ENCODE results near the gene LSG1.

Gene LSG1

GRCh38 chr3:194718079-194718478, 46.1 kb upstream of the LSG1 start:
- no peak for ATAC-seq
- TF ChIP-seq TCF4 (CRISPR knock-in tag; IDR thresholded peaks at IDR 0.05; ENCODE audit: borderline replicate concordance) (no peak), PATZ1 (CRISPR knock-in tag; IDR thresholded peaks at IDR 0.05; ENCODE audit: borderline replicate concordance) (no peak), CSDC2 (CRISPR knock-in tag; IDR thresholded peaks at IDR 0.05) (no peak), BACH2 (CRISPR knock-in tag; IDR thresholded peaks at IDR 0.05; ENCODE audit: borderline replicate concordance) (no peak), CREB5 (CRISPR knock-in tag; IDR thresholded peaks at IDR 0.05; ENCODE audit: low read depth) (no peak), ZFP3 (CRISPR knock-in tag; IDR thresholded peaks at IDR 0.05) (no peak), ZNF565 (CRISPR knock-in tag; conservative IDR thresholded peaks at IDR 0.05; ENCODE audit: low read depth) (no peak), TOX (CRISPR knock-in tag; IDR thresholded peaks at IDR 0.05; ENCODE audit: borderline replicate concordance) (no peak), OSR1 (CRISPR knock-in tag; IDR thresholded peaks at IDR 0.05) (no peak), ESRRG (CRISPR knock-in tag; IDR thresholded peaks at IDR 0.05) (no peak), SNAI2 (CRISPR knock-in tag; IDR thresholded peaks at IDR 0.05) (no peak), ZC3H10 (CRISPR knock-in tag; IDR thresholded peaks at IDR 0.05) (no peak), RARB (CRISPR knock-in tag; IDR thresholded peaks at IDR 0.05) (no peak), PPARA (CRISPR knock-in tag; IDR thresholded peaks at IDR 0.05; ENCODE audit: borderline replicate concordance) (no peak), ISL1 (CRISPR knock-in tag; IDR thresholded peaks at IDR 0.05) (no peak), ZNF8 (CRISPR knock-in tag; IDR thresholded peaks at IDR 0.05) (no peak)
- TF ChIP-seq, protein P1, sequence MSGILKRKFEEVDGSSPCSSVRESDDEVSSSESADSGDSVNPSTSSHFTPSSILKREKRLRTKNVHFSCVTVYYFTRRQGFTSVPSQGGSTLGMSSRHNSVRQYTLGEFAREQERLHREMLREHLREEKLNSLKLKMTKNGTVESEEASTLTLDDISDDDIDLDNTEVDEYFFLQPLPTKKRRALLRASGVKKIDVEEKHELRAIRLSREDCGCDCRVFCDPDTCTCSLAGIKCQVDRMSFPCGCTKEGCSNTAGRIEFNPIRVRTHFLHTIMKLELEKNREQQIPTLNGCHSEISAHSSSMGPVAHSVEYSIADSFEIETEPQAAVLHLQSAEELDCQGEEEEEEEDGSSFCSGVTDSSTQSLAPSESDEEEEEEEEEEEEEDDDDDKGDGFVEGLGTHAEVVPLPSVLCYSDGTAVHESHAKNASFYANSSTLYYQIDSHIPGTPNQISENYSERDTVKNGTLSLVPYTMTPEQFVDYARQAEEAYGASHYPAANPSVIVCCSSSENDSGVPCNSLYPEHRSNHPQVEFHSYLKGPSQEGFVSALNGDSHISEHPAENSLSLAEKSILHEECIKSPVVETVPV (CRISPR knock-in tag; IDR thresholded peaks at IDR 0.05) = no peak
- TF ChIP-seq, protein P2, sequence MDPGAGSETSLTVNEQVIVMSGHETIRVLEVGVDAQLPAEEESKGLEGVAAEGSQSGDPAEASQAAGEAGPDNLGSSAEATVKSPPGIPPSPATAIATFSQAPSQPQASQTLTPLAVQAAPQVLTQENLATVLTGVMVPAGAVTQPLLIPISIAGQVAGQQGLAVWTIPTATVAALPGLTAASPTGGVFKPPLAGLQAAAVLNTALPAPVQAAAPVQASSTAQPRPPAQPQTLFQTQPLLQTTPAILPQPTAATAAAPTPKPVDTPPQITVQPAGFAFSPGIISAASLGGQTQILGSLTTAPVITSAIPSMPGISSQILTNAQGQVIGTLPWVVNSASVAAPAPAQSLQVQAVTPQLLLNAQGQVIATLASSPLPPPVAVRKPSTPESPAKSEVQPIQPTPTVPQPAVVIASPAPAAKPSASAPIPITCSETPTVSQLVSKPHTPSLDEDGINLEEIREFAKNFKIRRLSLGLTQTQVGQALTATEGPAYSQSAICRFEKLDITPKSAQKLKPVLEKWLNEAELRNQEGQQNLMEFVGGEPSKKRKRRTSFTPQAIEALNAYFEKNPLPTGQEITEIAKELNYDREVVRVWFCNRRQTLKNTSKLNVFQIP (CRISPR knock-in tag; IDR thresholded peaks at IDR 0.05; ENCODE audit: borderline replicate concordance, low read depth) = no peak

DNA sequence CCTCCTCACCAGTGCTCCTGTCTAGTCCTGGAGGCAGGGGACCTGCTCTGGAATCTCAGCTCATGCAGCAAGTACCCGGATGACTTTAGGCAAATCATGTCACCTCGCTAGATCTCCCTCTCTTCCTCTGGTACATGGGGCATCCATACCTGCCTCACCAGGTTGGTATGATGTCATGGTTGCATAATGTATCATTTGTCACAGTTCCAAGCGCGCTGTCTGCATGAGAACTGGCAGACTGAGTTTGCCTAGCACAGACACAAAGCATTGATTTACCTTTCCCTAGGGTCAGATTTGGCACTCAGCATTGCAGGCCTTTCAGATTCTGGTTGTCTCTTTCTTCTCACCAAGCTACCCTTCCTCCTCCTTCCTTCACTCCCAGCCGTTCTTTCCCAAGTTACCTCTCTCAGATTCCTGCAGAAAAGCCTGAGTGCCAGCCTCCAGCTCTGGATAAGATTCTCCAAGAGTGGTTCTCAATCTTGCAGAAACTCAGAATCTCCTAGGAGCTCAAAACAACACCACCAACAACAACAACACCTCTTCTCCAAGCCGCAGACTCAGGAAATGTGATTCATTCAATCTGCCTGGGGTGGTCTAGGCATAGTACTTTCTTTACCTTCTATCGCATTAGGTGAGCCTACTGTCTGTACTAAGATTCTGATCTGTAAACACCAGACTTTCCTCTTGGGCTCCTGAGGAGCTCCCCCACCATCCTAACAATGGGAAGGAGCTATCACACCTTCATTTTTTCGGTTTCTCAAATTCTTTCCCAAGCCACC, 43.2 kb upstream of the LSG1 start:
- ATAC-seq = no peak
- no peak for TF ChIP-seq RARB (CRISPR knock-in tag; IDR thresholded peaks at IDR 0.05)
- TF ChIP-seq ARNTL (CRISPR knock-in tag; IDR thresholded peaks at IDR 0.05; ENCODE audit: borderline replicate concordance, low read depth) = no peak
- TF ChIP-seq TCF4 (CRISPR knock-in tag; IDR thresholded peaks at IDR 0.05; ENCODE audit: borderline replicate concordance) = no peak
- TF ChIP-seq ZNF70 (CRISPR knock-in tag; IDR thresholded peaks at IDR 0.05) = no peak
- TF ChIP-seq ZNF8 (CRISPR knock-in tag; IDR thresholded peaks at IDR 0.05) = no peak
- TF ChIP-seq CSDC2 (CRISPR knock-in tag; IDR thresholded peaks at IDR 0.05) = no peak
- TF ChIP-seq TSHZ2 (CRISPR knock-in tag; IDR thresholded peaks at IDR 0.05) = no peak

DNA sequence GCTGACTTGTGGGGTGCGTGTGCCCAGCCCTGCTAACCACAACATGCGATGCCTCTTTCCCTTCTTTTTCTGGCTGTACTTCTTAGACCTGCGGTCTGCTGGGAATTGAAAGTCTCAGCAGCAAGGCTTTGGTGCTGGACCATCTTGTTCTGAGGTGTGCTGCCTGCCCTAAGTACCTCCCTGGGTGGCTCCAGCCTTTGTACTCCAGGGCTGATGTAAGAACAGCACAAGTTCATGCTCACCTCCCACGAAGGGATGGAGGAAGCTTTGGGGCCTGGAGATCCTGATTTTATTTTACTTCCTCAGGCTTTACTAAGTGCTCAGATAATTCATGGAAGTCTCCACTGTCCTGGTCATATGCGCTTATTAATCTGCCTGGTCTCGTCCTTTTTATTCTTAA, 42.6 kb upstream of the LSG1 start:
- TF ChIP-seq GLIS3 (CRISPR knock-in tag; IDR thresholded peaks at IDR 0.05) (no peak), CSDC2 (CRISPR knock-in tag; IDR thresholded peaks at IDR 0.05) (no peak), ZNF565 (CRISPR knock-in tag; conservative IDR thresholded peaks at IDR 0.05; ENCODE audit: low read depth) (no peak), ZNF8 (CRISPR knock-in tag; IDR thresholded peaks at IDR 0.05) (no peak), ARNTL (CRISPR knock-in tag; IDR thresholded peaks at IDR 0.05; ENCODE audit: borderline replicate concordance, low read depth) (no peak), TOX (CRISPR knock-in tag; IDR thresholded peaks at IDR 0.05; ENCODE audit: borderline replicate concordance) (no peak), CREB5 (CRISPR knock-in tag; IDR thresholded peaks at IDR 0.05; ENCODE audit: low read depth) (no peak), ISL1 (CRISPR knock-in tag; IDR thresholded peaks at IDR 0.05) (no peak)
- TF ChIP-seq, protein P2 (CRISPR knock-in tag; IDR thresholded peaks at IDR 0.05; ENCODE audit: borderline replicate concordance, low read depth) = no peak
- no peak for ATAC-seq
